Coronary artery (tissue), 2 donors: Measurements from ENCODE around the gene PKD1L1.

ENCODE experiments used
- DNase-seq: peaks from one replicate; pipeline ENCODE4 v3.0.0-alpha.2; 2017; ENCODE audit warnings: low spot score
- H3K27ac ChIP-seq, 2 donors: fragments of 200-600 bp; sonication (generic); one replicate each; pipeline ENCODE4 v1.5.1; 2016 to 2019
- H3K4me3 ChIP-seq: fragments of 200-600 bp; sonication (generic); 2 replicates; pipeline ENCODE4 v1.5.1; 2016; ENCODE audit warnings: mild to moderate bottlenecking, moderate library complexity
- TF ChIP-seq, protein P1 (sequence below): fragments of 200-600 bp; sonication (generic); IDR thresholded peaks from one replicate; pipeline ENCODE4 v1.5.1; 2019; ENCODE audit warnings: antibody characterized with exemption

PKD1L1 gene

DNA sequence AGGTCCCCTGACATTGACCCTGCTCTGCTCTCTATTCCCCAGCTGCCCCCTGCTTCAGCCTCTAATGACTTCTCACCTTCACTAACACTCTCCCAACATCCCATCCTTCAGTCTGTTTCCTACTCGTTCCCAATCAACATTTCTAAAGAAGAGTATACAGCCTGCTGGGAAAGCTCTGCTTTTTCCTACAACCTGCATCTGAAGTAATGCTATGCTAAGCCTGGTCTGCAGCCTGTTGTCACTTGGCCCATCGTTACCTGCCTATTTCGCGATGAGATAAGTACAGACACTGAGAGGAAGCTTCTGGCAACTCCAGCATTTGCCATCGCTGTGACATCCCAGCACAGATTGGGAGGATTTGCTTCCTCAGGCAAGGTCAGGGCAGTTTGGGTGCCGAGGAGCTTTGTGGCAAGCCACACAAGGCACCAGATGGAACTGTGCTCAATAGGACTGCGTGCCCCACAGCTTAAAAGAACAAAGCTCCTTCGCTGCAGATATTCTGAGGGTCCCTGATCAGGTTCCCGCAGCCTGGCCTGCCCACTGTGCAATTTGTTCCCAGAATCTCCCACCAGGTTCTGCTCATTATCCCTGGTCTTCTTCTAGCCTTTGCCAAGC is 51.4 kb downstream of the PKD1L1 start:
- no peak for DNase-seq
- H3K4me3 ChIP-seq = no peak overlapping the region
- TF ChIP-seq, protein P1, sequence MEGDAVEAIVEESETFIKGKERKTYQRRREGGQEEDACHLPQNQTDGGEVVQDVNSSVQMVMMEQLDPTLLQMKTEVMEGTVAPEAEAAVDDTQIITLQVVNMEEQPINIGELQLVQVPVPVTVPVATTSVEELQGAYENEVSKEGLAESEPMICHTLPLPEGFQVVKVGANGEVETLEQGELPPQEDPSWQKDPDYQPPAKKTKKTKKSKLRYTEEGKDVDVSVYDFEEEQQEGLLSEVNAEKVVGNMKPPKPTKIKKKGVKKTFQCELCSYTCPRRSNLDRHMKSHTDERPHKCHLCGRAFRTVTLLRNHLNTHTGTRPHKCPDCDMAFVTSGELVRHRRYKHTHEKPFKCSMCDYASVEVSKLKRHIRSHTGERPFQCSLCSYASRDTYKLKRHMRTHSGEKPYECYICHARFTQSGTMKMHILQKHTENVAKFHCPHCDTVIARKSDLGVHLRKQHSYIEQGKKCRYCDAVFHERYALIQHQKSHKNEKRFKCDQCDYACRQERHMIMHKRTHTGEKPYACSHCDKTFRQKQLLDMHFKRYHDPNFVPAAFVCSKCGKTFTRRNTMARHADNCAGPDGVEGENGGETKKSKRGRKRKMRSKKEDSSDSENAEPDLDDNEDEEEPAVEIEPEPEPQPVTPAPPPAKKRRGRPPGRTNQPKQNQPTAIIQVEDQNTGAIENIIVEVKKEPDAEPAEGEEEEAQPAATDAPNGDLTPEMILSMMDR = no peak
- H3K27ac ChIP-seq = no peak overlapping the region

DNA sequence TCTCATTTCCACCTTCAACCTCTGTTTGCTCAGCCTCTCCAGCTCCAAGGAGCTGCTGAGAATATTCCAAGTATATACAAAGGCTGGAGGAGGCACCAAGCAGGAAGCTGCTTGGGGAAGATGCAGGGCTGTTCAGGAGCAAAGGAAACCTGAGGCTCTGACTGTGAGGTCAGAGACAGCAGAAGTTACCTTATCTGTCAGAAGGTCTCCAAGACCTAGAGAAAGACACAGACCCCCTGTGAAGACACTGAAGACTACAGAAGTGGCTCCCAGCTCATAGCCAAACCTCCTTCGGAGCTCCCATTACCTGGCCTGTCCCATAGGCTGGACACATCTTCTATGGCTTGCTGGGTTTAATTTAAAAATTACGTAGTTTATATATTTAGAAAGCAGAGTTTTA is 53.2 kb downstream of the PKD1L1 start:
- no peak overlapping the region for H3K4me3 ChIP-seq
- H3K27ac ChIP-seq = no peak overlapping the region
- TF ChIP-seq, protein P1 = no peak
- DNase-seq = no peak

DNA sequence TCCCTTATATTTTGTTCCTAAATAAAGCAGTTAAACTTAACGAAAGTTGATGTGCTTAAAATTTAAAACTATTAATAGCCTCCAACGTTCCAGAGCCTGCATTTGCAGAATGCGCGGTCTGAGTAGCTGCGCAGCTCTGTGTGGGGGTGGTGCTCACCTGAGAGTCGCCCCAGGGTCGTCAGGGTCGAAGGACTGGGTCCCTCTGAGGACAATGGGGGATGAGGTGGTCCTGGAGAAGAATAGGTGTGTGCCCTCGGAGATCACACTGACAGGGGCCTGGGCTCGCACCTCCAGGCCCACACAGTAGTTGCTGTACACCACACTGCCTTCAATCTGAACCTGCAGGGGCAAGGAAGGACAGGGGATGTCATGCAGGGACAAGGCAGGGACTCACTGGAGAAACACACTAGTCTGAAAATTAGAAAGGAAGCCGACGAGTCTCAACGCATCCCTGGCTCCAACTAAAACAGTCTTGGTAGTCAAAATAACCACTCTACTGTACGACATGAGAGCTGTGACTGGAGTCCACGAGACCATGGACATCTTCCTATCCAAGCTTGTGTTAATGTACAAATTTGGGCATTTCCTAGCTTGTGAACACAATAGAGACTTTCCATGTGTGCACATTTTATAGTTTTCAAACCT is 54.4 kb downstream of the PKD1L1 start:
- DNase-seq = no peak
- no peak overlapping the region for H3K27ac ChIP-seq
- TF ChIP-seq, protein P1 = no peak
- no peak overlapping the region for H3K4me3 ChIP-seq

DNA sequence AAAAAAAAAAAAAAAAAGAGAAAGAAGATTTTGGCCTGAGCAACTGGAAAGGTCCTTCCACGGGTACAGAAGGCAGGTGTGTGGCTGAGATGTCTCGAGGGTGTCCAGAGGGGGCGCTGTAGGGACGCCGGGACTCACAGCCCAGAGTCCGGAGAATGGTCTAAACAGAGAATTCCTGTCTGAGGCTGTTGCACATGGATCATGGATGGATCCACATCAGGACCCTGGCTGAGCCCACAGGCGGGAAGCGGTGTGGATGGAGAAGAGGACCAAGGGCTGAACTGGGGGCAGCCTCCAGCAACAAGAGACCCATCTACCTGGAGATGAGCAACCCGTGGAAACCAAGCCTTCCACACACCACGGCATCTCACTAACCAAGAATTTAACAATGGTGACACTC is 55.0 kb downstream of the PKD1L1 start:
- TF ChIP-seq, protein P1 = no peak
- DNase-seq = no peak
- no peak overlapping the region for H3K4me3 ChIP-seq
- H3K27ac ChIP-seq = no peak overlapping the region

DNA sequence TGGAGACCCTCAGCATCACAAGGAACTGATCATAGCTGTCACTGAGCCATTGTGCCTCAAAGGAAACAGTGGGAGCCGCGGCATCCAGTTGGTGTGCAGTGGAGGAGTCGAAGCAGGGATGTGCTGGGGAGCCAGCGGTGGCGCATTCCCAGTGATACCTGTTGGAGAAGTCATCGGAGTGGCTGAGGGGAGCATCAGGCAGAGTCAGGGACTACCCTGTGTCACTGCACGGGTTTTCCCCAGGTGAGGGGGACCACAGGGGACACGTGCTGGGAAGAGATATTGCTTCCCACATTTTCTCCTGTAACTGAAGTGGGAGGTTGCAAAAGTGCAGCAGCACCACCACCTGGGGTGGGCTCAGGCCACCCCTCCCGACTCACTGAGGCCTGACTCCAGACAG is 57.7 kb downstream of the PKD1L1 start:
- DNase-seq = no peak
- TF ChIP-seq, protein P1 = no peak
- H3K27ac ChIP-seq = no peak overlapping the region
- H3K4me3 ChIP-seq = no peak overlapping the region

DNA sequence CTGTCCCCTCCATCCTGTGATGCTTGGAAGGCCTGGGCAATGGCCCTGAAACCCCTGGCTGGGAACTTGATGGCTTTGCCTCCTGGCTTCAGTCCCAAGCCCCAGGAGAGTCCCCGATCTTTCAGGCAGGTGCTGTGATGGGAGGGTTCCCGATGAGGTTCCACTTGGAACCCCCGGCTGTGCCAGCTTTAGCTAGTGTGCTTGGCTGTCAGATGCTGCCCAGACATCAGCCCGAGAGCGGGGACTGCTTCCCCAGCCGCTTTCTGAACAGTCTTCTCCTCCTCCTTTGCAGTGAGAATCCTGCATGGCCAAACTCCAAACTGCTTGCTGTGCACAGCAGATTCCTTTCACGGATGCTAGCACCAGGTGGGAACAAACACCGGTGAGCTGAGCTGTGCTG is 58.1 kb downstream of the PKD1L1 start:
- Histone ChIP-seq H3K4me3 (no peak overlapping the region), H3K27ac (no peak overlapping the region)
- DNase-seq = no peak
- TF ChIP-seq, protein P1 = no peak

DNA sequence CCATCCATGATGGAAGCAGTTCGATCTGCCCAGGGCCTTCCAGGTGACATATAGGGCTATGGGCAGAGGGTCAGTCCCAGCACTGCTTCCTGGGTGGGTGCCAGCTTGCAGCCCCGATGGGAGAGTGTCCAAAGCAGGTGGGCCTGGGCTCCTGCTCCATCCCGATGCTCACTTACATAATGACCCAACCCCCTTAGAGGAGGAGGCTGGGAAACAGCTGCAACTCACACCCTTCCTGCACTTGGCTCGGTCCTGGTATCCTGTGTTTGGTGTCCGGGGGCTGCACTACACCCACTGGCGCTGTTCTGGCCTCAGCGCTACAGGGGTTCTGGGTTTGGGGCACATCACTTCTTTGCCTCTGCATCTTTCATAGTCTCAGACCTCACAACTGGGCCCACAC is 58.5 kb downstream of the PKD1L1 start:
- no peak overlapping the region for H3K27ac ChIP-seq
- H3K4me3 ChIP-seq = no peak overlapping the region
- DNase-seq = no peak
- TF ChIP-seq, protein P1 = no peak
